GM13977 (cell line): Measurements from ENCODE around the gene SLC8A1.

Source experiments
- DNase-seq: peaks from one replicate; pipeline ENCODE4 v3.0.0; 2012; ENCODE audit warnings: low spot score
- CTCF ChIP-seq: IDR thresholded peaks from 2 replicates; pipeline ENCODE4 v1.5.1; 2012; ENCODE audit warnings: mild to moderate bottlenecking, control low read depth; ENCODE audit not compliant: insufficient read depth; ENCODE audit errors: extremely low read depth, missing control alignments
- in situ Hi-C: fragments of 300-500 bp; cut with MboI; formaldehyde crosslinking; loops from one replicate; pipeline ENCODE4 v1.12.0; 2022; ENCODE audit warnings: low sequenced_read_pairs, low pct_unique_long_range_greater_than_20kb, mixed read lengths, inconsistent platforms; ENCODE audit not compliant: unreplicated experiment

The SLC8A1 gene

GRCh38 chr2:40251137-40251536 is 200.8 kb downstream of the SLC8A1 start:
- no peak for TF ChIP-seq CTCF
- DNase-seq, result no peak
- in situ Hi-C loops, result no loop called here

- no peak for TF ChIP-seq CTCF
- no peak for DNase-seq
- in situ Hi-C loops, result no loop called here
Measured at GRCh38 chr2:40249577-40249976, 202.3 kb downstream of the SLC8A1 start.

- no peak for TF ChIP-seq CTCF
- in situ Hi-C loops, result no loop called here
- DNase-seq, result no peak
Measured at GRCh38 chr2:40248294-40248693, 203.6 kb downstream of the SLC8A1 start.

- TF ChIP-seq CTCF, result peak; percentile 60
- peak; percentile 33 for DNase-seq
- in situ Hi-C loops, result no loop called here
Measured at GRCh38 chr2:40244675-40245074, 207.2 kb downstream of the SLC8A1 start.

GRCh38 chr2:40244251-40244650 is 207.6 kb downstream of the SLC8A1 start:
- DNase-seq, result no peak
- no peak for TF ChIP-seq CTCF
- in situ Hi-C loops, result no loop called here

- TF ChIP-seq CTCF, result no peak
- DNase-seq, result no peak
- in situ Hi-C loops, result no loop called here
Measured at GRCh38 chr2:40243581-40244187, 208.2 kb downstream of the SLC8A1 start.
